SU-DHL-6 (cell line): ENCODE results near the gene RNF17.

ENCODE experiments used
- H2AFZ ChIP-seq: fragments of 200-600 bp; sonication (generic); 2 replicates; pipeline ENCODE4 v1.6.1; 2014; ENCODE audit warnings: low read depth, mild to moderate bottlenecking, moderate library complexity, mixed read lengths, antibody characterized with exemption, low read length; ENCODE audit not compliant: severe bottlenecking
- H3F3A ChIP-seq: fragments of 200-600 bp; shearing (Covaris generic); 2 replicates; pipeline ENCODE4 v1.6.0; 2016; ENCODE audit warnings: antibody characterized with exemption, mild to moderate bottlenecking; ENCODE audit not compliant: insufficient read depth
- H3K27ac ChIP-seq: fragments of 200-600 bp; sonication (generic); 2 replicates; pipeline ENCODE4 v1.5.1; 2016; ENCODE audit warnings: low read depth, mild to moderate bottlenecking, low read length, moderate library complexity, mixed read lengths
- H3K27me3 ChIP-seq: fragments of 200-600 bp; sonication (generic), shearing (Covaris generic); 2 replicates; pipeline ENCODE4 v1.6.0; 2014; ENCODE audit warnings: mild to moderate bottlenecking, low read length
- H3K36me3 ChIP-seq: fragments of 200-600 bp; sonication (generic); 2 replicates; pipeline ENCODE4 v1.6.1; 2014; ENCODE audit warnings: mild to moderate bottlenecking, low read length, mixed read lengths
- H3K4me2 ChIP-seq: fragments of 300-600, 200-600 bp; shearing (Covaris generic), sonication (generic); 2 replicates; pipeline ENCODE4 v1.6.0; 2014; ENCODE audit warnings: low read length, low read depth, mild to moderate bottlenecking; ENCODE audit not compliant: poor library complexity, severe bottlenecking
- H3K4me3 ChIP-seq: fragments of 200-600 bp; sonication (generic); 2 replicates; pipeline ENCODE4 v1.5.1; 2014; ENCODE audit warnings: antibody characterized with exemption, low read length, mild to moderate bottlenecking, mixed read lengths; ENCODE audit not compliant: insufficient read depth, poor library complexity, severe bottlenecking
- H3K79me2 ChIP-seq: fragments of 200-600 bp; sonication (generic); 2 replicates; pipeline ENCODE4 v1.6.1; 2014; ENCODE audit warnings: mild to moderate bottlenecking, low read length, moderate library complexity; ENCODE audit not compliant: insufficient read depth
- H3K9ac ChIP-seq: fragments of 200-600 bp; sonication (generic); 2 replicates; pipeline ENCODE4 v1.7.0; 2014; ENCODE audit warnings: mild to moderate bottlenecking, low read length
- H3K9me2 ChIP-seq: fragments of 200-600 bp; sonication (generic); replicated peaks from 2 replicates; pipeline ENCODE4 v1.6.1; 2014; ENCODE audit warnings: low read length; ENCODE audit not compliant: insufficient read depth
- H3K9me3 ChIP-seq: fragments of 200-600 bp; sonication (generic); 2 replicates; pipeline ENCODE4 v1.6.1; 2014; ENCODE audit warnings: low read length, mixed read lengths; ENCODE audit not compliant: insufficient read depth
- H4K20me1 ChIP-seq: fragments of 200-600 bp; sonication (generic); 2 replicates; pipeline ENCODE4 v1.6.1; 2014; ENCODE audit warnings: low read depth, mild to moderate bottlenecking, antibody characterized with exemption, low read length, moderate library complexity, mixed read lengths
- CTCF ChIP-seq: fragments of 200-600 bp; sonication (generic); IDR thresholded peaks from one replicate; pipeline ENCODE4 v1.5.1; 2017; ENCODE audit warnings: antibody characterized with exemption, mild to moderate bottlenecking, low read length, moderate library complexity; ENCODE audit not compliant: insufficient read depth, poor library complexity, severe bottlenecking
- EZH2phosphoT487 ChIP-seq: fragments of 200-600 bp; sonication (generic), shearing (Covaris generic); conservative IDR thresholded peaks from 2 replicates; pipeline ENCODE4 v1.6.1; 2018; ENCODE audit warnings: mild to moderate bottlenecking, antibody characterized with exemption, low read length, moderate library complexity, mixed read lengths

Gene RNF17

GRCh38 chr13:24921003-24921402 lies 157.0 kb downstream of the RNF17 start:
- Histone ChIP-seq H3K4me3 (no peak overlapping the region), H3F3A (peaks cover 12% of the 10 kb centered on the region), H3K27ac (no peak overlapping the region)

GRCh38 chr13:24921881-24922280 lies 157.9 kb downstream of the RNF17 start:
- H3K9ac ChIP-seq: peak overlapping the region; percentile 89
- peak overlapping the region; percentile 52 for H2AFZ ChIP-seq
- H3K9me2 ChIP-seq: no peaks in the 10 kb centered on the region
- peaks cover 56% of the 10 kb centered on the region for H3K79me2 ChIP-seq
- H3K27me3 ChIP-seq: no peaks in the 10 kb centered on the region
- no peaks in the 10 kb centered on the region for H3K9me3 ChIP-seq
- H3K27ac ChIP-seq: peak overlapping the region; percentile 92
- no peak for TF ChIP-seq EZH2phosphoT487
- no peak for TF ChIP-seq CTCF
- 0 out of 2 replicates have a peak, but pooled peaks cover 3% of the 10 kb centered on the region for H4K20me1 ChIP-seq
- no peaks in the 10 kb centered on the region for H3K36me3 ChIP-seq
- H3K4me3 ChIP-seq: peak overlapping the region; percentile 74
- H3K4me2 ChIP-seq: peak overlapping the region; percentile 75
- peaks cover 12% of the 10 kb centered on the region for H3F3A ChIP-seq

More at GRCh38 chr13:24921003-24921402, 157.0 kb downstream of the RNF17 start:
- no peak overlapping the region for H2AFZ ChIP-seq
- no peak overlapping the region for H3K9ac ChIP-seq
- H3K9me3 ChIP-seq: no peaks in the 10 kb centered on the region
- TF ChIP-seq EZH2phosphoT487 (no peak), CTCF (no peak)
- no peaks in the 10 kb centered on the region for H3K9me2 ChIP-seq
- peaks cover 8% of the 10 kb centered on the region; the same call in 1 of the 2 replicates for H4K20me1 ChIP-seq
- peaks cover 65% of the 10 kb centered on the region for H3K79me2 ChIP-seq
- no peaks in the 10 kb centered on the region for H3K36me3 ChIP-seq
- no peaks in the 10 kb centered on the region for H3K27me3 ChIP-seq
- H3K4me2 ChIP-seq: peak overlapping the region; percentile 75

- no peak for TF ChIP-seq CTCF
- no peak for TF ChIP-seq EZH2phosphoT487
- Histone ChIP-seq H3K27me3 (no peaks in the 10 kb centered on the region), H3K36me3 (no peaks in the 10 kb centered on the region), H2AFZ (peak overlapping the region; percentile 52), H3K4me3 (peak overlapping the region; percentile 74), H3F3A (peaks cover 12% of the 10 kb centered on the region), H3K27ac (peak overlapping the region; percentile 92), H4K20me1 (0 out of 2 replicates have a peak, but pooled peaks cover 3% of the 10 kb centered on the region), H3K9me3 (no peaks in the 10 kb centered on the region), H3K9ac (peak overlapping the region; percentile 89), H3K4me2 (peak overlapping the region; percentile 75), H3K9me2 (no peaks in the 10 kb centered on the region), H3K79me2 (peaks cover 51% of the 10 kb centered on the region)
Observed at GRCh38 chr13:24922387-24922744, 158.4 kb downstream of the RNF17 start.
